PC-9 (cell line): ENCODE measurements around the gene PHACTR4. TPM values are rescaled to one million over a fixed set of nuclear protein-coding genes. Genes with fewer than 3 reads are reported as not detected.
A peak's percentile ranks its signal among the peaks of the same experiment; 100 is the strongest.

Experiments
- BruUV-seq: library from RNA; stranded (reverse); fragments of 400-500 nt; replicated peaks from 2 replicates; lab custom pipeline; 2021; lab: Mats Ljungman, UMichigan
- CTCF ChIA-PET: fragments of 300-600 bp; sonication (Branson Sonifier 250); formaldehyde crosslinking; loops from one replicate; lab custom pipeline; 2022; ENCODE audit warnings: antibody characterized with exemption; lab: Charles Lee
- POLR2A ChIA-PET: fragments of 300-600 bp; sonication (Branson Sonifier 250); formaldehyde crosslinking; loops from one replicate; lab custom pipeline; 2022; ENCODE audit warnings: antibody characterized with exemption; ENCODE audit not compliant: unreplicated experiment; lab: Charles Lee
- DNase-seq, 2 experiments: peaks; one replicate each; pipeline versions ENCODE4 v3.0.0 to v3.0.0-alpha.2; 2015 to 2022; ENCODE audit warnings: mixed read lengths in 1 of 2
- H2AFZ ChIP-seq: fragments of 200-600 bp; sonication (generic); 2 replicates; pipeline ENCODE4 v1.8.1; 2017; ENCODE audit warnings: antibody characterized with exemption
- H3F3A ChIP-seq: fragments of 200-600 bp; sonication (generic); 2 replicates; pipeline ENCODE4 v1.8.1; 2017; ENCODE audit warnings: antibody characterized with exemption, mild to moderate bottlenecking, low read depth; ENCODE audit not compliant: insufficient read depth
- H3K27ac ChIP-seq: fragments of 200-600 bp; sonication (generic); 2 replicates; pipeline ENCODE4 v1.6.1; 2016; ENCODE audit warnings: mixed run types
- H3K27me3 ChIP-seq: fragments of 200-600 bp; sonication (generic); 2 replicates; pipeline ENCODE4 v1.6.1; 2016; ENCODE audit warnings: low read depth, mixed run types; ENCODE audit not compliant: insufficient read depth
- H3K36me3 ChIP-seq: fragments of 200-600 bp; sonication (generic); 2 replicates; pipeline ENCODE4 v1.6.1; 2016; ENCODE audit warnings: low read depth, mixed run types
- H3K4me1 ChIP-seq: fragments of 200-600 bp; sonication (generic); replicated peaks from 2 replicates; pipeline ENCODE4 v1.6.1; 2016; ENCODE audit warnings: mixed run types; ENCODE audit not compliant: insufficient read depth
- H3K4me2 ChIP-seq: fragments of 200-600 bp; sonication (generic); 2 replicates; pipeline ENCODE4 v1.6.1; 2017; ENCODE audit warnings: mixed run types
- H3K4me3 ChIP-seq: fragments of 200-600 bp; sonication (generic); 2 replicates; pipeline ENCODE4 v1.6.1; 2016; ENCODE audit warnings: mixed run types
- H3K79me2 ChIP-seq: fragments of 200-600 bp; sonication (generic); 2 replicates; pipeline ENCODE4 v1.6.1; 2017; ENCODE audit warnings: low read depth, mixed run types
- H3K9me2 ChIP-seq: fragments of 200-600 bp; sonication (generic); 2 replicates; pipeline ENCODE4 v1.8.1; 2017; ENCODE audit warnings: mild to moderate bottlenecking; ENCODE audit not compliant: insufficient read depth
- H3K9me3 ChIP-seq: fragments of 200-600 bp; sonication (generic); 2 replicates; pipeline ENCODE4 v1.8.1; 2016; ENCODE audit warnings: low read depth; ENCODE audit not compliant: insufficient read depth
- H4K20me1 ChIP-seq: fragments of 200-600 bp; sonication (generic); 2 replicates; pipeline ENCODE4 v1.8.1; 2017; ENCODE audit not compliant: insufficient read depth
- CTCF ChIP-seq: fragments of 200-600 bp; sonication (generic); conservative IDR thresholded peaks from 2 replicates; pipeline ENCODE4 v1.6.1; 2017; ENCODE audit warnings: mixed run types, antibody characterized with exemption, mild to moderate bottlenecking, moderate library complexity
- EZH2 ChIP-seq: fragments of 200-600 bp; sonication (generic); IDR thresholded peaks from 2 replicates; pipeline ENCODE4 v1.8.0; 2017; ENCODE audit warnings: antibody characterized with exemption, low read depth
- intact Hi-C: fragments of 100-400 bp; cut with micrococcal nuclease; formaldehyde crosslinking; loops from one replicate; pipeline ENCODE4 v1.10.0; 2022; ENCODE audit not compliant: unreplicated experiment
- total RNA-seq: library from RNA; stranded (reverse); gene quantifications from 2 replicates; pipeline ENCODE4 v1.2.3, GENCODE V29; 2021

Gene PHACTR4
- total RNA-seq, 1 experiment from 2014 or later = 45.1 TPM

- intact Hi-C loops = loop anchor here (2.0 to 5.0 kb wide), 4 partner anchors 72 to 262 kb away; partner anchors contain the start of gene RNU11
- DNase-seq = no peak
- Histone ChIP-seq H2AFZ (no peak overlapping the region), H3K4me1 (peaks cover 25% of the 10 kb centered on the region), H3F3A (peaks cover 91% of the 10 kb centered on the region), H3K79me2 (peaks cover 40% of the 10 kb centered on the region), H3K4me2 (peak overlapping the region; percentile 99), H3K27ac (peak overlapping the region; percentile 99), H3K9me3 (no peaks in the 10 kb centered on the region), H3K9me2 (no peaks in the 10 kb centered on the region), H4K20me1 (peaks cover 48% of the 10 kb centered on the region), H3K36me3 (peaks cover 45% of the 10 kb centered on the region), H3K27me3 (0 out of 2 replicates have a peak, but pooled peaks cover 3% of the 10 kb centered on the region), H3K4me3 (peak overlapping the region; percentile 83; the same call in 1 of the 2 replicates)
- ChIA-PET POLR2A (interaction anchor here (0.6 to 1.1 kb wide), 4 partner anchors 13 to 636 kb away, joined by 3 to 6 read pairs (median 5); no protein-coding TSS in a partner anchor), CTCF (interaction anchor here (0.6 kb wide), 1 partner anchor 93 kb away, joined by 8 read pairs; no protein-coding TSS in a partner anchor)
- TF ChIP-seq CTCF (no peak), EZH2 (no peak)
- BruUV-seq = no TSS peak
These were observed 140.2 kb downstream of the PHACTR4 start for GRCh38 chr1:28509705-28510272.

DNA sequence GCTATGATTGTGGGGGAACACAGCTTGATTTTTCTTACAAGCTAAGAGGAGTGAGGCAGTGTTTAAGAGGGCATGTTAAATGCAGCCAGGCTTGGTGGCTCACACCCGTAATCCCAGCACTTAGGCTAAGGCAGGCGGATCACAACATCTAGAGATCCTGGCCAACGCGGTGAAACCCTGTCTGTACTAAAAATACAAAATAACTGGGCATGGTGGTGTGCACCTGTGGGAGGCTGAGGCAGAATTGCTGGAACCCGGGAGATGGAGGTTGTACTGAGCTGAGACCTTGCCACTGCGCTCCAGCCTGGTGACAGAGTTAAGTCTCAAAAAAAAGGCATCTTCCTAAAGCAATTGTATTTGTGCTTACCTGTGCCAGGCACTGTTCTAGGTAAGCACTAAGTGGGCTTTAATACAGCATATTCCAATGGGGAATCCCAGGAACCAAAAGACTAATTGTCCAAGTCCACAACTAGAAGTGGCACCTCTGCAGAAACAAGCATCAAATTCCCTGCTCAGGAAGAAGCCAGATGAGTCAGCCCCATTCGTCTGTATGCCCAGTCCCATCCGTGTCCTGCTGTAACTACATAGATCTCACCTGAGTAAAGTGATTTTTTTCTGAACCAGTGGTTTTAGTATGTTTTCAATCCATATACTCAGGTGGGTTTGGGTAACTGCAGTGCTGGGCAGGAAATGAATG is 140.9 kb downstream of the PHACTR4 start:
- intact Hi-C loops = no loop called here

More for the DNA sequence above, 140.9 kb downstream of the PHACTR4 start:
- POLR2A ChIA-PET = interaction anchor here (0.6 kb wide), 3 partner anchors 13 to 635 kb away, joined by 3 to 5 read pairs (median 5); no protein-coding TSS in a partner anchor
- Histone ChIP-seq H2AFZ (no peak overlapping the region), H3K9me3 (no peaks in the 10 kb centered on the region), H3K4me2 (peak overlapping the region; percentile 99), H3K9me2 (no peaks in the 10 kb centered on the region), H3K27ac (peak overlapping the region; percentile 99), H3K27me3 (0 out of 2 replicates have a peak, but pooled peaks cover 3% of the 10 kb centered on the region), H3K36me3 (peaks cover 45% of the 10 kb centered on the region), H3F3A (peaks cover 95% of the 10 kb centered on the region), H3K4me3 (no peak overlapping the region; the same call in 1 of the 2 replicates), H4K20me1 (peaks cover 48% of the 10 kb centered on the region), H3K4me1 (peaks cover 25% of the 10 kb centered on the region), H3K79me2 (peaks cover 40% of the 10 kb centered on the region)
- DNase-seq = peak in 1 of 2 experiments; percentile 67
- CTCF ChIA-PET = no interaction called here
- BruUV-seq = no TSS peak
- no peak for TF ChIP-seq CTCF
- TF ChIP-seq EZH2 = no peak
